Measurements from ENCODE around the gene CBFA2T3.

The CBFA2T3 gene

GRCh38 chr16:88840600-88841215, 136.3 kb downstream of the CBFA2T3 start:
- no peak for DNase-seq (ENCODE audit: low read depth in 2 of 2)

- no peak for DNase-seq (ENCODE audit: low read depth in 2 of 2)
These were observed 137.0 kb downstream of the CBFA2T3 start for GRCh38 chr16:88839745-88840599.

DNA sequence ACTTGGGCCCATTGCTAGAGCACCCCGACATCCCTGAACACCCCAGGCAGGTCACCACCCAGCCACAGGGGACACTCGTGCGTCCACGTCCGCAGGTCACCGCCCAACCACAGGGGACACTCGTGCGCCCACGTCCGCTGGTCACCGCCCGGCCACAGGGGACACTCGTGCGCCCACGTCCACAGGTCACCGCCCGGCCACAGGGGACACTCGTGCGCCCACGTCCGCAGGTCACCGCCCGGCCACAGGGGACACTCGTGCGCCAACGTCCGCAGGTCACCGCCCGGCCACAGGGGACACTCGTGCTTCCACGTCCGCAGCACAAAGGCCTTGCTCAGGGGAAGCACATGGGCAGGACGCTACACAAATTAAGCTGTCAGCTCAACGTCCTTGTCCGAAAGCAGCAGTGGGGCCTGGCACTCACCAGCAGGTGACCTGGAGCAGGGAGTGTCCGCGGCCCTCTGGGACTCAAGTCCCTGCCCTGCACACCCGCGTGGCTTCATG, 137.9 kb downstream of the CBFA2T3 start:
- DNase-seq (ENCODE audit: low read depth in 2 of 2), result no peak

GRCh38 chr16:88838566-88838965, 138.4 kb downstream of the CBFA2T3 start:
- no peak for DNase-seq (ENCODE audit: low read depth in 2 of 2)

- DNase-seq (ENCODE audit: low read depth in 2 of 2), result no peak
These were observed 139.2 kb downstream of the CBFA2T3 start for GRCh38 chr16:88837806-88838205.

DNA sequence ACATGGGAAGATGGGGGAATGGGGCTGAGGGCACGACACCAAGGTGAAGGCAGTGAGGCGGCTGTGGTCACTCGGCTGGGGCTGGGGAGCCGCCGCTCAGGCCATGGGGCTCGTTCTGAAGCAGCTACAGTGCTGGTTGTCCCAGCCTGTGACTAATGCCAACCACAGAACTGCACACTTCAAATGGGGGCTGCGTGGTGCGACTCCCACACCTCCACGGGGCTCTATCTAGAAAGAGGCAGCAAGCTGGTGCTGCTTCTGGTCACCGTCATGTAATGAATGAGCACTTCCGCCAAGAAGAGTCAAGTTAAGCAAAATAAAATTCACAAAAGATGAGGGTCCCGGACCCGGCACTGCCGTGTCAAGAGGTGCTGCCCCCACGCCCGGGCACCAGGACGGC, 140.2 kb downstream of the CBFA2T3 start:
- DNase-seq (ENCODE audit: low read depth in 2 of 2), result no peak

DNA sequence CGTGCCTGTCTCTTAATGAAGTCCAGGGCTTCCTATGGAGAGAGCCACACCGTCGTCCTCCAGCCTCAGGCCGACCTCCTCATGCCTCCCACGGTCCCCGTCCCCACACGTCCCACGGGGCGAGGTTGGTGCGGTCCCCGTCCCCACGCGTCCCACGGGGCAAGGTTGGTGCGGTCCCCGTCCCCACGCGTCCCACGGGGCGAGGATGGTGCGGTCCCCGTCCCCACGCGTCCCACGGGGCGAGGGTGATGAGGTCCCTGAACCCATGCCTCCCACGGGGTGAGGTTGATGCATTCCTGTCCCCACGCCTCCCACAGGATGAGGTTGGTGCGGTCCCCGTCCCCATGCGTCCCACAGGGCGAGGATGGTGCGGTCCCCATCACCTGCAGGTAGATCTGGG, 141.2 kb downstream of the CBFA2T3 start:
- no peak for DNase-seq (ENCODE audit: low read depth in 2 of 2)

GRCh38 chr16:88835383-88835782, 141.6 kb downstream of the CBFA2T3 start:
- no peak for DNase-seq (ENCODE audit: low read depth in 2 of 2)

- no peak for DNase-seq (ENCODE audit: low read depth in 2 of 2)
These were observed 142.3 kb downstream of the CBFA2T3 start for GRCh38 chr16:88834670-88835069.

- no peak for DNase-seq (ENCODE audit: low read depth in 2 of 2)
These were observed 143.9 kb downstream of the CBFA2T3 start for GRCh38 chr16:88833086-88833485.

GRCh38 chr16:88831838-88832237, 145.2 kb downstream of the CBFA2T3 start:
- DNase-seq (ENCODE audit: low read depth in 2 of 2), result no peak

GRCh38 chr16:88830783-88831182, 146.2 kb downstream of the CBFA2T3 start:
- DNase-seq (ENCODE audit: low read depth in 2 of 2), result no peak

DNA sequence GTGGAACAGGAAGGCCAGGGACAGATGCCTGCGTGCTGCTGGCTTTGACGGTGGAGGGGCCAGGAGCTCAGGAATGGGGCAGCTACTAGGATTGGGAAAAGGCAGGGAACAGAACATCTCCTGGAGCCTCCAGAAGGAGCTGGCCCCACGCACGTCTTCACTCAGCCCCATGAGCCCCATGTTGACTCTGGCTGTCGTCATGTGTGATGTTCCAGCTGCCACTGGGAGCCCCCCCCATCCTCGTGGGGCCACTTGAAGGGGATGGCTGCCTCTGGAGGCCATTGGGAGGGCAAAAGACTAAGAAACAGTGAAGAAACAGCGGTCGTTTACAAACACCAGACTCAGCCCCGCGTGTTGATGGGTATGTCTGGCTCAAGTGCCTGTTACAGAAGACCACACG, 146.7 kb downstream of the CBFA2T3 start:
- DNase-seq (ENCODE audit: low read depth in 2 of 2), result no peak

DNA sequence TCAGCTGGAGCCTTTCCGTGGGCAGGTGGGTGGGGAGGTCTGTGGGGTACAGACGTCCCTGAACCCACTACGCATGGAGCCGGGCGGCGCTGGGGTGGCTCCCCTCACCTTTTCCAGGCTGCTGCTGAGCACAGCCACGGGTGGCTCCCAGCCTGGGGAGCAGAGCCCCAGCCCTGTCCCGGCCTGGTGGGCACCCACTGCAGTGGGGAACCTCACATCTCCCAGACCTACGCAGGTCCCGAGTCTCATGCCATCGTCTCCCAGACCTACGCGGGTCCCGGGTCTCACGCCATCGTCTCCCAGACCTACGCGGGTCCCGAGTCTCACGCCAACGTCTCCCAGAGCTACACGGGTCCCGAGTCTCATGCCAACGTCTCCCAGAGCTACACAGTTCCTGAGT, 148.3 kb downstream of the CBFA2T3 start:
- DNase-seq (ENCODE audit: low read depth in 2 of 2), result no peak

DNA sequence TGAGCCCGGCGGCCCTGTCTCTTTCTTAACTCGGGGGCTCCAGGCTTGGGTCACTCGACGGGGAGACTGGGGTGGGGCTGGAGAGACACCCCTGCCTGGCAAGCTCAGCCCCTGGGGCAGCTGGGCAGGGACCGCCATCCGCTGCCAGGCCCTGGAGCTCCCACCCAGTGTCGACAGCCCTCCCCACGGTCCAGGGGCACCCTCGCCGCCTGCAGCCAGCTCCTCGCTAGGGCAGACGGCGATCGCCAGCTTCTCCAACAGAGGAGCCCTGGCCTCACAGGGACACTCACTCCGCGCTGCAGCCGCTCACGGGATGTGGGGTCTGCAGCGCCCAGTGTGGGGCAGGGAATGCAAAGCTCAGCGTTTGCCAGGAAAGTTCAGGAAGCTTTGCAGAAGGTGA, 149.3 kb downstream of the CBFA2T3 start:
- no peak for DNase-seq (ENCODE audit: low read depth in 2 of 2)

DNA sequence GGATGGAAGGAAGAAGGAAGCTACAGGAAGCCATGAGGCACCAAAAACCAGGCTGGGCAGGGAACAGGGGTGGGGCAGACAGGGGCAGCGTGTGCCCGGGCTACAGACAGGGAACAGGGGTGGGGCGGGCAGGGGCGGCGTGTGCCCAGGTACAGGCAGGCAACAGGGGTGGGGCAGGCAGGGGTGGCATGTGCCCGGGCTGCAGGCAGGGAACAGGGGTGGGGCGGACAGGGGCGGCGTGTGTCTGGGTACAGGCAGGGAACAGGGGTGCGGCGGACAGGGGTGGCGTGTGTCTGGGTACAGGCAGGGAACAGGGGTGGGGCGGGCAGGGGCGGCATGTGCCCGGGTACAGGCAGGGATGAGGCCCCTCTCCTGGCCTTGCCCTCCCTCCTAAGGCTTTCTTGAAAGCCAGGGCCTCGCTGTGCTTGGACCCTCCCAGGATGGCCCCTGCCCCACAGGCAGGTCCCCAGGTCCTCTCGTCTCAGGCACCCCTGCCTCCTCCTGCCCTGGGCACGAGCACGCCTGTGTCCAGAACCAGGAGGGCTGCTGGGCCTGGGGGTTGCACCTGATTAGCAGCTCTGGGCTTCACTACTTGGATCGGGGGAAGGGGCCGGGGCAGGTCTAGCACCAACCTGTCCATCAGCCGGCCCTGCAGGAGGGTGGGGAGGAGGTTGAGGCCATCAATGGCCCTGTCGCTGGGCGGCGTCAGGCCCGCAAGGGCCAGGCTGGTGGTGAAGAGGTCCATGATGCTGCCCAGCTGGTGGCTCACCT, 150.8 kb downstream of the CBFA2T3 start:
- DNase-seq (ENCODE audit: low read depth in 2 of 2), result no peak

DNA sequence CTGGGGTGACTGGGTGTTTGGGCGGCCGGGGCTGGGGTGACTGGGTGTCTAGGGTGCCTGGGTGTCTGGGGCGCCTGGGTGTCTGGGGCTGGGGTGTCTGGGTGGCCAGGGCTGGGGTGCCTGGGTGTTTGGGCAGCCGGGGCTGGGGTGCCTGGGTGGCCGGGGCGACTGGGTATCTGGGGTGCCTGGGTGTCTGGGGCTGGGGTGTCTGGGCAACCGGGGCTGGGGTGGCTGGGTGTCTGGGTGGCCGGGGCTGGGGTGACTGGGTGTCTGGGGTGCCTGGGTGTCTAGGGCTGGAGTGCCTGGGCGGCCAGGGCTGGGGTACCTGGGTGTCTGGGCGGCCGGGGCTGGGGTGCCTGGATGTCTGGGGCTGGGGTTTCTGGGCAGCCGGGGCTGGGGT, 151.9 kb downstream of the CBFA2T3 start:
- DNase-seq (ENCODE audit: low read depth in 2 of 2), result no peak
